PC-9 (cell line): ENCODE data around the gene GABARAPL2.

Experiments
- EZH2 ChIP-seq: fragments of 200-600 bp; sonication (generic); IDR thresholded peaks from 2 replicates; pipeline ENCODE4 v1.8.0; 2017; ENCODE audit warnings: antibody characterized with exemption, low read depth
- TF ChIP-seq, protein P1 (sequence below): fragments of 200-600 bp; sonication (generic); conservative IDR thresholded peaks from 2 replicates; pipeline ENCODE4 v1.6.1; 2017; ENCODE audit warnings: mixed run types, antibody characterized with exemption, mild to moderate bottlenecking, moderate library complexity

DNA sequence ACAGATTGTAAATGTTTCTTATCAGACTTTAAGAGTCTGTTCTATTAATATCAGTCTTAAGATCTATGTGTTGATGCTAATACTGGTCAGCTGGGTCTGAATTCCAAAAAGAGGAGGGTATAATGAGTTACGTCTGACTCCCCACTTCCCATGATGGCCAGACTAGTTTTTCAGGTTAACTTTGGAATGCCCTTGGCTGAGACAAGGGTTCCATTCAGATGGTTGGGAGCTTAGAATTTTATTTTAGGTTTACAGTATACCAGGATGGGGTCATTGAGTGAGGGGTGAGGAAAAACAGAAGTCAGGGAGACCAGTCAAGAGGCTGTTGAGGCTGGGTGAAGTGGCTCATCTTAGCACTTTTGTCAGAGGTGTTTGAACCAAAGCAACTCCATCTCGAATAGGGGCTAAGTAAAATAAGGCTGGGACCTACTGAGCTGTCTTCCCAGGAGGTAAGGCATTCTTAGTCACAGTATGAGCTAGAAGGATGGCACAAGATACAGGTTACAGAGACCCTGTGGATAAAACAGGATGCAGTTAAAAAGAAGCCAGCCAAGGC, 7.3 kb upstream of the GABARAPL2 start:
- TF ChIP-seq, protein P1, sequence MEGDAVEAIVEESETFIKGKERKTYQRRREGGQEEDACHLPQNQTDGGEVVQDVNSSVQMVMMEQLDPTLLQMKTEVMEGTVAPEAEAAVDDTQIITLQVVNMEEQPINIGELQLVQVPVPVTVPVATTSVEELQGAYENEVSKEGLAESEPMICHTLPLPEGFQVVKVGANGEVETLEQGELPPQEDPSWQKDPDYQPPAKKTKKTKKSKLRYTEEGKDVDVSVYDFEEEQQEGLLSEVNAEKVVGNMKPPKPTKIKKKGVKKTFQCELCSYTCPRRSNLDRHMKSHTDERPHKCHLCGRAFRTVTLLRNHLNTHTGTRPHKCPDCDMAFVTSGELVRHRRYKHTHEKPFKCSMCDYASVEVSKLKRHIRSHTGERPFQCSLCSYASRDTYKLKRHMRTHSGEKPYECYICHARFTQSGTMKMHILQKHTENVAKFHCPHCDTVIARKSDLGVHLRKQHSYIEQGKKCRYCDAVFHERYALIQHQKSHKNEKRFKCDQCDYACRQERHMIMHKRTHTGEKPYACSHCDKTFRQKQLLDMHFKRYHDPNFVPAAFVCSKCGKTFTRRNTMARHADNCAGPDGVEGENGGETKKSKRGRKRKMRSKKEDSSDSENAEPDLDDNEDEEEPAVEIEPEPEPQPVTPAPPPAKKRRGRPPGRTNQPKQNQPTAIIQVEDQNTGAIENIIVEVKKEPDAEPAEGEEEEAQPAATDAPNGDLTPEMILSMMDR: no peak
- no peak for TF ChIP-seq EZH2
